Measurements from ENCODE around the gene SUN1. TPM values are rescaled to one million over a fixed set of nuclear protein-coding genes. Genes with fewer than 3 reads are reported as not detected.

SUN1 gene
- total and polyA plus RNA-seq, 2 donors (not counting 1 experiment from before 2014, with no cell fraction given): 185 to 220 TPM

- Histone ChIP-seq H2AFZ (ENCODE audit: low read length) (no peak overlapping the region), H3K4me1 (ENCODE audit: control insufficient read depth, extremely low read depth, insufficient read depth, low read length) (no peaks in the 10 kb centered on the region), H3K9me3 (ENCODE audit: control insufficient read depth, insufficient read depth, low read depth, low read length) (no peaks in the 10 kb centered on the region), H3K27me3 (ENCODE audit: control insufficient read depth, insufficient read depth, low read length) (no peaks in the 10 kb centered on the region), H3K27ac (ENCODE audit: insufficient read depth, low read length) (no peak overlapping the region), H3K36me3 (ENCODE audit: control insufficient read depth, insufficient read depth, low read length) (peaks cover 45% of the 10 kb centered on the region), H3K4me3 (replicated peaks in 1 of 4; ENCODE audit: control extremely low read depth in 1 of 4, insufficient read depth in 1 of 4, low read depth in 3 of 4, low read length in 4 of 4) (no peak overlapping the region), H3K9ac (ENCODE audit: insufficient read depth, low read length) (no peak overlapping the region), H3K79me2 (ENCODE audit: control insufficient read depth, insufficient read depth, low read length) (no peaks in the 10 kb centered on the region), H3K4me2 (ENCODE audit: extremely low read depth, insufficient read depth, low read length) (no peak overlapping the region), H4K20me1 (ENCODE audit: control insufficient read depth, extremely low read depth, insufficient read depth, low read length) (no peaks in the 10 kb centered on the region)
- TF ChIP-seq, protein P1, sequence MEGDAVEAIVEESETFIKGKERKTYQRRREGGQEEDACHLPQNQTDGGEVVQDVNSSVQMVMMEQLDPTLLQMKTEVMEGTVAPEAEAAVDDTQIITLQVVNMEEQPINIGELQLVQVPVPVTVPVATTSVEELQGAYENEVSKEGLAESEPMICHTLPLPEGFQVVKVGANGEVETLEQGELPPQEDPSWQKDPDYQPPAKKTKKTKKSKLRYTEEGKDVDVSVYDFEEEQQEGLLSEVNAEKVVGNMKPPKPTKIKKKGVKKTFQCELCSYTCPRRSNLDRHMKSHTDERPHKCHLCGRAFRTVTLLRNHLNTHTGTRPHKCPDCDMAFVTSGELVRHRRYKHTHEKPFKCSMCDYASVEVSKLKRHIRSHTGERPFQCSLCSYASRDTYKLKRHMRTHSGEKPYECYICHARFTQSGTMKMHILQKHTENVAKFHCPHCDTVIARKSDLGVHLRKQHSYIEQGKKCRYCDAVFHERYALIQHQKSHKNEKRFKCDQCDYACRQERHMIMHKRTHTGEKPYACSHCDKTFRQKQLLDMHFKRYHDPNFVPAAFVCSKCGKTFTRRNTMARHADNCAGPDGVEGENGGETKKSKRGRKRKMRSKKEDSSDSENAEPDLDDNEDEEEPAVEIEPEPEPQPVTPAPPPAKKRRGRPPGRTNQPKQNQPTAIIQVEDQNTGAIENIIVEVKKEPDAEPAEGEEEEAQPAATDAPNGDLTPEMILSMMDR (conservative IDR thresholded peaks at IDR 0.05 in 1 of 2, IDR thresholded peaks at IDR 0.05 in 1 of 2; ENCODE audit: low read depth in 1 of 2, low read length in 2 of 2): no peak
- TF ChIP-seq EZH2 (IDR thresholded peaks at IDR 0.05; ENCODE audit: low read length, missing control alignments): no peak
- no peak for DNase-seq (ENCODE audit: low read depth in 2 of 2)
These were observed 21.3 kb downstream of the SUN1 start for GRCh38 chr7:853366-854117.

- Histone ChIP-seq H3K4me1 (ENCODE audit: control insufficient read depth, extremely low read depth, insufficient read depth, low read length) (no peaks in the 10 kb centered on the region), H4K20me1 (ENCODE audit: control insufficient read depth, extremely low read depth, insufficient read depth, low read length) (no peaks in the 10 kb centered on the region), H3K27me3 (ENCODE audit: control insufficient read depth, insufficient read depth, low read length) (no peaks in the 10 kb centered on the region), H3K4me2 (ENCODE audit: extremely low read depth, insufficient read depth, low read length) (no peak overlapping the region), H3K4me3 (replicated peaks in 1 of 4; ENCODE audit: control extremely low read depth in 1 of 4, insufficient read depth in 1 of 4, low read depth in 3 of 4, low read length in 4 of 4) (no peak overlapping the region), H3K27ac (ENCODE audit: insufficient read depth, low read length) (no peak overlapping the region), H3K9ac (ENCODE audit: insufficient read depth, low read length) (no peak overlapping the region), H3K79me2 (ENCODE audit: control insufficient read depth, insufficient read depth, low read length) (no peaks in the 10 kb centered on the region), H3K9me3 (ENCODE audit: control insufficient read depth, insufficient read depth, low read depth, low read length) (no peaks in the 10 kb centered on the region), H3K36me3 (ENCODE audit: control insufficient read depth, insufficient read depth, low read length) (peaks cover 50% of the 10 kb centered on the region), H2AFZ (ENCODE audit: low read length) (no peak overlapping the region)
- TF ChIP-seq, protein P1 (conservative IDR thresholded peaks at IDR 0.05 in 1 of 2, IDR thresholded peaks at IDR 0.05 in 1 of 2; ENCODE audit: low read depth in 1 of 2, low read length in 2 of 2): no peak
- DNase-seq (ENCODE audit: low read depth in 2 of 2): no peak
These were observed 22.0 kb downstream of the SUN1 start for GRCh38 chr7:854118-854775.

DNA sequence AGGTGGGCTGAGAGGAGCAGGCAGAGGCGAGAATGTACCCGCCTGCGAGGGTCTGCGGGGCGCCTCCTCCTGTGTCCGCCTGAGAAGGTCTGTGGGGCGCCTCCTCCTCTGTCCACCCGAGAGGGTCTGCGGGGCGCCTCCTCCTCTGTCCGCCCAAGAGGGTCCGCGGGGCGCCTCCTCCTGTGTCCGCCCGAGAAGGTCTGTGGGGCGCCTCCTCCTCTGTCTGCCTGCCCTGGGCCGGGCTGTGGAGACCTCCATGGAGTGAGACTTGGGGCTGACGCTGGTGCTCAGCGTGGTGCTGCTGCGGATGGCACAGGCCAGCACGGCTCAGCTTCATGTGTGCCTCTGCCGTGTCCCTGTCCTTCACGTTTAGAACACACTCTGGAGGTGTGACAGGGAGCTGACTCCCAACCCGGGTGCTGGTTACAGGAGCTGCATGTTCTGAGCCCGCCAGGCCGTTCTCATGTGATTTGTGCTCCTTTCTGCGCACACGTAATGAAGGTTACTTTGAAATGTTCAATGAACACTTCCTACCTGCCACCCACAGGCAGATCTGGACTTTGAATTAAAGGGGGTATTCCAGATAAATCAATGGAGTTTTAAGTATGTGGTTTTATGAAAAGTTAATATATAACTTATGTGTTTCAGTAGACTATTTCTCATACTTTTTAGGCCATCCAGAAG lies 23.6 kb downstream of the SUN1 start:
- Histone ChIP-seq H3K79me2 (ENCODE audit: control insufficient read depth, insufficient read depth, low read length) (no peaks in the 10 kb centered on the region), H3K4me1 (ENCODE audit: control insufficient read depth, extremely low read depth, insufficient read depth, low read length) (no peaks in the 10 kb centered on the region), H4K20me1 (ENCODE audit: control insufficient read depth, extremely low read depth, insufficient read depth, low read length) (no peaks in the 10 kb centered on the region), H3K4me3 (replicated peaks in 1 of 4; ENCODE audit: control extremely low read depth in 1 of 4, insufficient read depth in 1 of 4, low read depth in 3 of 4, low read length in 4 of 4) (no peak overlapping the region), H3K9ac (ENCODE audit: insufficient read depth, low read length) (no peak overlapping the region), H3K9me3 (ENCODE audit: control insufficient read depth, insufficient read depth, low read depth, low read length) (no peaks in the 10 kb centered on the region), H3K27ac (ENCODE audit: insufficient read depth, low read length) (no peak overlapping the region), H3K4me2 (ENCODE audit: extremely low read depth, insufficient read depth, low read length) (no peak overlapping the region), H3K36me3 (ENCODE audit: control insufficient read depth, insufficient read depth, low read length) (peaks cover 52% of the 10 kb centered on the region), H3K27me3 (ENCODE audit: control insufficient read depth, insufficient read depth, low read length) (no peaks in the 10 kb centered on the region), H2AFZ (ENCODE audit: low read length) (no peak overlapping the region)
- DNase-seq (ENCODE audit: low read depth in 2 of 2): no peak
- no peak for TF ChIP-seq EZH2 (IDR thresholded peaks at IDR 0.05; ENCODE audit: low read length, missing control alignments)
- TF ChIP-seq, protein P1 (conservative IDR thresholded peaks at IDR 0.05 in 1 of 2, IDR thresholded peaks at IDR 0.05 in 1 of 2; ENCODE audit: low read depth in 1 of 2, low read length in 2 of 2): no peak

Measured in fibroblast of lung (primary cell).